Esophagus mucosa (tissue), 1 donor: Measurements from ENCODE around the gene ZNF654. TPM values are rescaled to one million over a fixed set of nuclear protein-coding genes. Genes with fewer than 3 reads are reported as not detected.
A peak's percentile ranks its signal among the peaks of the same experiment; 100 is the strongest.
"Not testable (repeated sequence)": the region's sequence is repeated elsewhere in the genome, so short reads cannot be mapped to it uniquely, and the experiment has no call there.

ENCODE experiments used
- ATAC-seq: fragments of 200-7000 bp; cut with Tn5 transposase; one replicate; pipeline ENCODE4 v1.9.1; 2020
- total RNA-seq: library from RNA; stranded (reverse); gene quantifications from one replicate; pipeline ENCODE4 v1.2.4, GENCODE V29; 2023
- donor health status: DM: yes; HTN: yes; CAD: no.

Gene ZNF654
- total RNA-seq: 13.1 TPM

GRCh38 chr3:88058581-88059379, at the start of gene ZNF654, which contains the start of gene CGGBP1:
TSS of gene ZNF654 (plus strand) at chr3:88059255. CDS start at chr3:88059320, 65 bp downstream.
TSS of gene CGGBP1 (minus strand) at chr3:88059005. CDS start at chr3:88055976, 3,029 bp downstream.
- peak; percentile 99 for ATAC-seq

- ATAC-seq: no peak
Measured at GRCh38 chr3:88010810-88011209, 48.2 kb upstream of the ZNF654 start.

GRCh38 chr3:88013592-88013991, 45.5 kb upstream of the ZNF654 start:
- no peak for ATAC-seq

- not testable (repeated sequence) for ATAC-seq
Measured at GRCh38 chr3:88015656-88016055, 43.4 kb upstream of the ZNF654 start.

- ATAC-seq: no peak
Measured at GRCh38 chr3:88019024-88019423, 40.0 kb upstream of the ZNF654 start.

GRCh38 chr3:88025001-88025552, 34.0 kb upstream of the ZNF654 start:
- no peak for ATAC-seq

GRCh38 chr3:88028876-88029275, 30.2 kb upstream of the ZNF654 start:
- no peak for ATAC-seq

- ATAC-seq: no peak
Measured at GRCh38 chr3:88030210-88030609, 28.8 kb upstream of the ZNF654 start.

GRCh38 chr3:88031642-88032077, 27.4 kb upstream of the ZNF654 start:
- peak; percentile 18 for ATAC-seq

GRCh38 chr3:88032245-88032644, 26.8 kb upstream of the ZNF654 start:
- ATAC-seq: no peak

GRCh38 chr3:88033079-88033478, 26.0 kb upstream of the ZNF654 start:
- ATAC-seq: no peak

- no peak for ATAC-seq
Measured at GRCh38 chr3:88033808-88034207, 25.2 kb upstream of the ZNF654 start.

- no peak for ATAC-seq
Measured at GRCh38 chr3:88034491-88035275, 24.4 kb upstream of the ZNF654 start.

- ATAC-seq: no peak
Measured at GRCh38 chr3:88036221-88036620, 22.8 kb upstream of the ZNF654 start.

GRCh38 chr3:88038566-88038965, 20.5 kb upstream of the ZNF654 start:
- ATAC-seq: no peak

- no peak for ATAC-seq
Measured at GRCh38 chr3:88040529-88040928, 18.5 kb upstream of the ZNF654 start.

- ATAC-seq: no peak
Measured at GRCh38 chr3:88041005-88041404, 18.1 kb upstream of the ZNF654 start.

GRCh38 chr3:88044411-88044810, 14.6 kb upstream of the ZNF654 start:
- no peak for ATAC-seq

GRCh38 chr3:88046766-88047165, 12.3 kb upstream of the ZNF654 start:
- no peak for ATAC-seq

GRCh38 chr3:88057630-88058305, 1.3 kb upstream of the ZNF654 start:
- ATAC-seq: no peak

- ATAC-seq: no peak
Measured at GRCh38 chr3:88058306-88058580, 812 bp upstream of the ZNF654 start.

- ATAC-seq: peak; percentile 9
Measured at GRCh38 chr3:88059380-88060170, 520 bp downstream of the ZNF654 start.
